Keratinocyte (primary cell): ENCODE results near the gene HOXA6. TPM values are rescaled to one million over a fixed set of nuclear protein-coding genes. Genes with fewer than 3 reads are reported as not detected.

Experiments used
- DNase-seq: peaks from one replicate; pipeline ENCODE4 v3.0.0-alpha.2; 2011; ENCODE audit warnings: low read depth, missing footprints, low spot score
- FAIRE-seq: peaks from 2 replicates; lab custom pipeline; 2011; peaks lifted over from hg19 to GRCh38; lab: Jason Lieb, UNC
- H2AFZ ChIP-seq: 2 replicates; pipeline ENCODE4 v1.6.0; 2012; ENCODE audit warnings: low read length, control low read depth, inconsistent platforms; ENCODE audit not compliant: control insufficient read depth
- H3K27ac ChIP-seq: 2 replicates; pipeline ENCODE4 v1.5.1; 2011; ENCODE audit warnings: low read length; ENCODE audit not compliant: control insufficient read depth, insufficient read depth
- H3K27me3 ChIP-seq: 3 replicates; pipeline ENCODE4 v1.6.0; 2011; ENCODE audit warnings: low read length; ENCODE audit not compliant: control insufficient read depth, insufficient read depth; ENCODE audit errors: extremely low read depth
- H3K36me3 ChIP-seq, 2 experiments: 2 replicates in 1 of 2; 3 replicates in 1 of 2; pipeline ENCODE4 v1.5.1; 2011; ENCODE audit warnings: low read length in 2 of 2, mild to moderate bottlenecking in 1 of 2; ENCODE audit not compliant: control insufficient read depth in 2 of 2, insufficient read depth in 2 of 2; ENCODE audit errors: extremely low read depth in 1 of 2
- H3K4me1 ChIP-seq: 3 replicates; pipeline ENCODE4 v1.5.1; 2011; ENCODE audit warnings: low read length; ENCODE audit not compliant: control insufficient read depth, insufficient read depth; ENCODE audit errors: extremely low read depth
- H3K4me2 ChIP-seq: 3 replicates; pipeline ENCODE4 v1.6.0; 2011; ENCODE audit warnings: low read depth, low read length; ENCODE audit not compliant: control insufficient read depth, insufficient read depth; ENCODE audit errors: extremely low read depth
- H3K4me3 ChIP-seq, 3 experiments: fragments of 200-600 bp in 1 of 3; sonication (generic) in 1 of 3; 2 replicates in 2 of 3; 3 replicates in 1 of 3; pipeline ENCODE4 v1.5.1; 2011 to 2016; ENCODE audit warnings: low read length in 3 of 3, mild to moderate bottlenecking in 3 of 3, control low read depth in 2 of 3, inconsistent platforms in 1 of 3, low read depth in 1 of 3, mixed read lengths in 1 of 3, mixed run types in 1 of 3, moderate library complexity in 1 of 3; ENCODE audit not compliant: control insufficient read depth in 2 of 3, insufficient read depth in 2 of 3; ENCODE audit errors: extremely low read depth in 1 of 3
- H3K79me2 ChIP-seq: 2 replicates; pipeline ENCODE4 v1.6.0; 2012; ENCODE audit warnings: low read length; ENCODE audit not compliant: control insufficient read depth, insufficient read depth
- H3K9ac ChIP-seq: 3 replicates; pipeline ENCODE4 v1.6.0; 2011; ENCODE audit warnings: low read length; ENCODE audit not compliant: control insufficient read depth, insufficient read depth; ENCODE audit errors: extremely low read depth
- H3K9me1 ChIP-seq: 3 replicates; pipeline ENCODE4 v1.6.0; 2011; ENCODE audit warnings: low read length; ENCODE audit not compliant: control insufficient read depth, insufficient read depth; ENCODE audit errors: extremely low read depth
- H3K9me3 ChIP-seq: 2 replicates; pipeline ENCODE4 v1.5.1; 2012; ENCODE audit warnings: low read depth, low read length; ENCODE audit not compliant: control insufficient read depth
- H4K20me1 ChIP-seq: 3 replicates; pipeline ENCODE4 v1.6.0; 2011; ENCODE audit warnings: low read length; ENCODE audit not compliant: control insufficient read depth, insufficient read depth; ENCODE audit errors: extremely low read depth
- CTCF ChIP-seq, 3 experiments: IDR thresholded peaks in 1 of 3; conservative IDR thresholded peaks in 1 of 3; optimal IDR thresholded peaks in 1 of 3; 2 replicates in 2 of 3; 3 replicates in 1 of 3; pipeline versions ENCODE3 to v1.5.1; 2011; ENCODE audit warnings: low read length in 3 of 3, mild to moderate bottlenecking in 3 of 3, moderate library complexity in 2 of 3, control low read depth in 1 of 3, inconsistent platforms in 1 of 3; ENCODE audit not compliant: insufficient read depth in 2 of 3; ENCODE audit errors: extremely low read depth in 1 of 3
- EZH2 ChIP-seq: IDR thresholded peaks from one replicate; pipeline ENCODE4 v1.6.1; 2012; ENCODE audit warnings: inconsistent platforms, mild to moderate bottlenecking, low read length, moderate library complexity
- dilution Hi-C: fragments of 300-500 bp; cut with MboI; formaldehyde crosslinking; loops from one replicate; pipeline ENCODE4 v1.7.0; 2020; ENCODE audit warnings: low sequenced_read_pairs; ENCODE audit not compliant: extremely low pct_ligation_motif_present
- polyA plus RNA-seq, 5 experiments: library from polyadenylated mRNA; depleted of rRNA in 3 of 5; stranded (reverse) in 3 of 5; stranded (forward) in 1 of 5; unstranded in 1 of 5; fragments of >200 nt; gene quantifications; 1 replicate in 1 of 5; 2 replicates in 3 of 5; 3 replicates in 1 of 5; pipeline versions ENCODE4 v1.2.1 to v1.2.3, GENCODE V29; 2011 to 2012; ENCODE audit warnings: missing spikeins in 2 of 5, low read depth in 1 of 5, low replicate concordance in 1 of 5

HOXA6 gene
- polyA plus RNA-seq, 1 donor (not counting 4 experiments of a cell fraction or from before 2014, with no cell fraction given) = 0.54 TPM

GRCh38 chr7:27112361-27112760, 35.2 kb downstream of the HOXA6 start:
- Histone ChIP-seq H3K27ac (peak overlapping the region; percentile 67), H3K4me1 (peaks cover 31% of the 10 kb centered on the region), H3K9me1 (no peaks in the 10 kb centered on the region), H3K9me3 (no peaks in the 10 kb centered on the region), H2AFZ (no peak overlapping the region), H3K36me3 (peaks cover 2 to 4% of the 10 kb centered on the region in 2 experiments), H3K27me3 (no peaks in the 10 kb centered on the region), H3K9ac (peak overlapping the region; percentile 82), H3K4me2 (peak overlapping the region; percentile 93), H3K79me2 (peaks cover 36% of the 10 kb centered on the region), H3K4me3 (peak overlapping the region in 2 of 3 experiments; percentile 62 to 72), H4K20me1 (no peaks in the 10 kb centered on the region)
- no peak for FAIRE-seq
- dilution Hi-C loops = no loop called here
- TF ChIP-seq EZH2 = no peak
- no peak for TF ChIP-seq CTCF (optimal IDR thresholded peaks at IDR 0.05 in 1 of 3, IDR thresholded peaks at IDR 0.05 in 1 of 3, conservative IDR thresholded peaks at IDR 0.05 in 1 of 3; ENCODE audit: extremely low read depth in 1 of 3, insufficient read depth in 2 of 3, low read length in 3 of 3)
- no peak for DNase-seq

GRCh38 chr7:27111751-27112277, 35.8 kb downstream of the HOXA6 start:
- Histone ChIP-seq H3K4me3 (peak overlapping the region in 2 of 3 experiments; percentile 62 to 72), H3K4me2 (peak overlapping the region; percentile 93), H3K4me1 (peaks cover 31% of the 10 kb centered on the region), H2AFZ (no peak overlapping the region), H4K20me1 (no peaks in the 10 kb centered on the region), H3K9me1 (no peaks in the 10 kb centered on the region), H3K27me3 (no peaks in the 10 kb centered on the region), H3K79me2 (peaks cover 31% of the 10 kb centered on the region), H3K9ac (peak overlapping the region; percentile 61), H3K27ac (peak overlapping the region; percentile 67), H3K9me3 (no peaks in the 10 kb centered on the region), H3K36me3 (peaks cover 0 to 1% of the 10 kb centered on the region in 2 experiments)
- dilution Hi-C loops = no loop called here
- TF ChIP-seq CTCF (optimal IDR thresholded peaks at IDR 0.05 in 1 of 3, IDR thresholded peaks at IDR 0.05 in 1 of 3, conservative IDR thresholded peaks at IDR 0.05 in 1 of 3; ENCODE audit: extremely low read depth in 1 of 3, insufficient read depth in 2 of 3, low read length in 3 of 3) (no peak), EZH2 (no peak)
- DNase-seq = no peak
- FAIRE-seq = peak; percentile 34
